ENCODE data around the gene SPACDR.

Gene SPACDR

GRCh38 chr7:100434297-100435144 is 29.5 kb downstream of the SPACDR start:
- no peak for DNase-seq (ENCODE audit: low read depth)

DNA sequence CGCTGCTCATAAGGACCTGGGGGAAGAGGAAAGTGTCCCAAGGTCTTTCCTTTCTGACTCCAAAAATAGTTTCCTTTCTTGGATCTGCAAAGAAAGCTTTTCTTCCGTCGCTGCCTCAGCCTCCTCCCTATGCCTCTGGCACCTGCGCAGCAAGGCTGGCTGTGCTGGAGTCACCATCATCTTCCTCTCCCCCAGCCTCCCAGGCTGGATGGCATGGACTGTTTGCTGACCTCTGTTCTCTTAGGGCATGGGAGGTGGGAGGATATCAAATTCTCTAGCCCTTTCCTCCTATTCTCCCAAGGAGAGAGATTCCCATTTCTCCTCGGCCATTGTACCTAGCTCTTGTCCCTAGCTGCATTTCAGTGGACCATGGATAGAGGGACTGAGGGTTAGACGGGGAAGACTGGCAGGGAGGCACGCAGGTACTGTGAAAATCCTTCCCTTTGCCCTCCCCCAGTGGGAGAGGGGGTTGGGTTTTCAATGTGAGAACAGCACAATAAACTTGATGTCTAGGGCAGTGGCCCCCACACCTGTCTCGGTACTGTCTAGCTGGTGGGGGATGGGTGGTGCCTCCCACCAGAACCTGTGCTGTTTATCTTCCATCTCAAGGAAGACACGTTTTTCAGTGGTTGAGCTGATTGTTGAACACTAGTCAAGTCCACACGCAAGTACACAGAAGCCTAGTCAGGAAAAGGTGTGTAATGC is 30.3 kb downstream of the SPACDR start:
- no peak for DNase-seq (ENCODE audit: low read depth)

DNA sequence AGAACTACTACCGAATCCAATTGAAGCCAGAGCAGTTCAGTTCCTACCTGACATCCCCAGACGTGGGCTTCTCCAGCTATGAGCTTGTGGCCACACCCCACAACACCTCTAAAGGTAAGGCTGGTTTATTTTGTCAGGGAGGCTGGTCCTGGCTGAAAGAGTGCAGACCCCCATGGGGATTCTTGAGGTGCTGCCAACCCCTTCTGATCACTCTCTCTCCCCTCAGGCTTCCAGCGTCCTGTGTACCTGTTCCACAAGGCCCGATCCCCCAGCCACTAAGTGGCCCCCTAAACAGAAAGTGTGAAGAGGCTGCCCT is 30.8 kb downstream of the SPACDR start:
- DNase-seq (ENCODE audit: low read depth) = no peak

GRCh38 chr7:100432621-100433275 is 31.3 kb downstream of the SPACDR start:
- no peak for DNase-seq (ENCODE audit: low read depth)

DNA sequence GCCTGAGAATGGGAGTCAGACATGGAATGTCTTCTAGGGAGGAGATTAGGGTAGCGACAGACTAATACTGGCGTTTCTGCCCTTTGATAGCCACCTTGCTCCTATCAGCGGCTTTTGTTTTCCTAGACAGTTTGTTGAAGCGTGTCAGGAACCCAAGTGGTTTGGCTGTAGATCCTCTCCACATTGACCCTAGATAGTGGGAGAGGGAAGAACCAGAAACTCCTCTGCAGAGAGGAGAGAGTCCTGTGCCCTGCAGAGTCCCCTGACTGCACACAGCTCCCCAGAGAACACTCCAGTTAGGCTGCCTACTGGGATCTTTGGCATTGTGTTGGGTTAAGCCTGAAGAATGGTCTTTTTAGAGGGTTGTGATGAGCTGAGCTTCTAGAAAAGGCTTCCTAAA is 32.0 kb downstream of the SPACDR start:
- DNase-seq (ENCODE audit: low read depth) = no peak

DNA sequence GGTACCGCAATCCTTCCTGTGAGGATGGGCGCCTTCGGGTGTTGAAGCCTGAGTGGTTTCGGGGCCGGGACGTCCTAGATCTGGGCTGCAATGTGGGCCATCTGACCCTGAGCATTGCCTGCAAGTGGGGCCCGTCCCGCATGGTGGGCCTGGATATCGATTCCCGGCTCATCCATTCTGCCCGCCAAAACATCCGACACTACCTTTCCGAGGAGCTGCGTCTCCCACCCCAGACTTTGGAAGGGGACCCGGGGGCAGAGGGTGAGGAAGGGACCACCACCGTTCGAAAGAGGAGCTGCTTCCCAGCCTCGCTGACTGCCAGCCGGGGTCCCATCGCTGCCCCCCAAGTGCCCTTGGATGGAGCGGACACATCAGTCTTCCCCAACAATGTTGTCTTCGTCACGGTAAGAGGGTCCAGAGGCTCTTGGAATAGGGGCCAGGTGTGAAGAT is 32.7 kb downstream of the SPACDR start:
- DNase-seq (ENCODE audit: low read depth) = no peak

DNA sequence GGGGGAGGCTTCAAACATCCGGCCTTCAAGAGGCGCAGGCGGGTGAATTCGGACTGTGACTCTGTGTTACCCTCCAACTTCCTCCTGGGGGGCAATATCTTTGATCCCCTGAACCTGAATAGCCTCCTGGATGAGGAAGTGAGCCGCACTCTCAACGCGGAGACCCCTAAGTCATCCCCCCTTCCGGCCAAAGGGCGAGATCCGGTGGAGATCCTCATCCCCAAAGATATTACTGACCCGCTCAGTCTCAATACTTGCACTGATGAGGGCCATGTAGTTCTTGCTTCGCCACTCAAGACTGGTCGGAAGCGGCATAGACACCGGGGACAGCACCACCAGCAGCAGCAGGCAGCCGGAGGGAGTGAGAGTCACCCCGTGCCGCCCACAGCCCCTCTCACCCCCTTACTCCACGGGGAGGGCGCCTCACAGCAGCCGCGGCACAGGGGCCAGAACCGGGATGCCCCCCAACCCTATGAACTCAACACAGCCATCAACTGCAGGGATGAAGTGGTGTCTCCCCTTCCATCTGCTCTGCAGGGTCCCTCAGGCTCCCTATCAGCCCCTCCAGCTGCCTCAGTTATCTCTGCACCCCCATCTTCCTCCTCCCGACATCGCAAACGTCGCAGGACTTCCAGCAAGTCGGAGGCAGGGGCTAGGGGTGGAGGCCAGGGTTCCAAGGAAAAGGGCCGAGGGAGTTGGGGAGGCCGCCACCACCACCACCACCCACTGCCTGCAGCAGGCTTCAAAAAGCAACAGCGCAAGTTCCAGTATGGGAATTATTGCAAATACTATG is 33.4 kb downstream of the SPACDR start:
- DNase-seq (ENCODE audit: low read depth) = no peak

- DNase-seq (ENCODE audit: low read depth) = peak; percentile 94
These were observed 34.2 kb downstream of the SPACDR start, which contains the start of gene MEPCE for GRCh38 chr7:100429637-100430492. TSS of gene MEPCE (plus strand) at chr7:100429831. CDS start at chr7:100430019, 188 bp downstream.

GRCh38 chr7:100428967-100429636 is 35.0 kb downstream of the SPACDR start:
- peak; percentile 100 for DNase-seq (ENCODE audit: low read depth)

DNA sequence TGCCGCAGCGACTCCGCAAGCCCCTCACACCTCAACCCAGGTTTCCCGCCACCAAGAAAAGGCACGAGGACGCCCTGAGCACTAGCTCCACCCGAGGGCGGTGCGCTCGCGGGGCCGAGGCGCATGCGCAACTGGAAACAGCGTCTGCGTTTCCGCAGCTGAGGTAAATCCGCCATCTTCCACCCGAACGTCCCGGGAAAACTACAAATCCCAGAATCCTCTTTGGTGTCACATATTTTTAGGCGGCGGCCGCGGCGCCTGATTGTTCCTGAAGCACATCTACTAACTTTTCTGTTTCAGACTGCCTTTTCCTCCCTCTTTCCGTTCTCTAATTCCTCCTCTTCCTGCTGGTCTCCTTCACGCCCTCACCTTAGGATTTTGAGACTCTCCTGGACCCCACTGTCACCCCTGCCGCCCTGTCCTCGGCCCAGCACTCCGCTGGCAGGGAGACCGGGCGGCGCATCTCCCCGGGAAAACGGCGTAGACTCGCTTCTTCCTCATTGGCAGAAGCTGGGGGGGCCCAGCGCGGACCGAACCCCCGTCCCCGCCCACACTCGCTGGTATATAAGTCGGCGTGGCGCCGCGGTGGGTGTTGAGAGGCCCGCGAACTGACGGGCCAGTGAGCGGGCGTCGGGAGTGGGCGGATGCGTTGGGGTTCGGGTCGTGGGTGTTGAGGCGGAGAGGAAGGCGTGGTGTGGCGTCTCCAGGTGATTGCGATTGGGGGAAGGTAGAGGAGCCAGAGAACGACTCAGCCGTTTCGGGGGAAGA is 35.7 kb downstream of the SPACDR start, which contains the start of gene ZCWPW1:
TSS of gene ZCWPW1 (minus strand) at position 505 of the 768 bp plus-strand sequence. CDS start 8,054 bp downstream, outside the sequence.
- DNase-seq (ENCODE audit: low read depth) = peak; percentile 94

- no peak for DNase-seq (ENCODE audit: low read depth)
These were observed 36.3 kb downstream of the SPACDR start for GRCh38 chr7:100427762-100428198.

DNA sequence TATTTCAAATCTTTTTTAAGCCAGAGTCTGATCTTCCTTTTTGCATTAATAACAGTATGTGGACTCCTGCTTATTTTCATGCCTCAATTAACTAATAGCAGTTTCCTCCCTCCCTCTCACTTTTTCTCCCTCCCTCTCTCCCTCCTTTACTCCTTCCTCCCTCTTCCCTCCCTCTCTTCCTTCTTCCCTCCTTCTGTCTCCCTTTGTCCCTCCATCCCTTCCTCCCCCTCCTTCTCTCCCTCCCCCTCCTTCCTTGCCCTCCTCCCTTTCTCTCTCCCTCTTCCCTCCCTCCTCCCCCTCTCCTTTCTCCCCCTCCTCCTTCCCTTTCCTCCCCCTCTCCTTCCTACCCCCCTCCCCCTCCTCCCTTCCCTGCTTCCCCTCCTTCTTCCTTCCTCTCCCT is 37.5 kb downstream of the SPACDR start:
- DNase-seq (ENCODE audit: low read depth) = no peak

DNA sequence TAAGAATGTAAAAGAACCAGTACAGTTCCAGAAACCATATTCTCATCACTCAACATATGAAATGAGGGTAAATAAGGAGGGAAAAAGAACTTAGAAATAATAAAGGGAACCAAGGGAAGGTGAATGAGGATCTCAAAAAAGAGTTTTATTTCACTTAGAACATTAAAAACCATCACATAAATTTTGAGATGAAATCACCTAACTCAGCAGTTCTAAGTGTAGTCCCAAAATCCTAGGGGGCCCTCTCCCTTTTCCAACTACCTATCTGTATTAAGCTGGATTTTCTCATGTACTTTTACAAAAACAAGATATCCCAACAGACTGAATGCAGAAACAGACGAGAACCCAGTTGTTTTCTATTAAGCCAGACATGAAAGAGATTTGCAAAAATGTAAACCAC is 38.7 kb downstream of the SPACDR start:
- no peak for DNase-seq (ENCODE audit: low read depth)

- no peak for DNase-seq (ENCODE audit: low read depth)
These were observed 40.7 kb downstream of the SPACDR start for GRCh38 chr7:100423315-100423714.

DNA sequence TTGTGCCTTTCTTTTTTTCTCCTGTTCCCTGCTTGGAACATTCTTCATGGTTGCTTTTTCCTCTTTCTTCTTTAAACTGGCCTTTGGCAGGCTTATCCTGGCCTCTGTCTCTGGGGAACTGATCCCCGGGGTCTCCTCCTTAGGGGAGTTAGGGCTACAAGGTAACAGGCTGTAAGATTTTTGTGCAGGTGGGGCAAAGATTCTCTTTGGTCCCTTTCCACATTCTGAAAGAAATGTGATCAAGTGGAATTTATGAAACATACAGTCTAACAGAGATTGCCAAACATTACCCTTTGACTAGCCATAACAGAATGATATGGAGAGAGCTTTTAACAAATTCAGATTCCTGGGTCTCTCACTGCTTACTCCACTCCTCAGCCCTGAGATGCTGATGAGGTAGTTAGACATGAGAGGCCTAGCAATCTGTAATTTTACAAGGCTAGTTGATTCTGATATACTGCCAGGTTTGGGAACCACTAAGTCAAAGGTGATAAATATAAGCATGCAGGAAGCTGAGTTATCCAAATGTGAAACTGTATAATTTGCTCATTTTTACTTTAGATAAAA is 44.3 kb downstream of the SPACDR start:
- DNase-seq (ENCODE audit: low read depth) = no peak

GRCh38 chr7:100418930-100419659 is 45.0 kb downstream of the SPACDR start:
- no peak for DNase-seq (ENCODE audit: low read depth)

GRCh38 chr7:100415448-100415847 is 48.6 kb downstream of the SPACDR start:
- DNase-seq (ENCODE audit: low read depth) = no peak

GRCh38 chr7:100413889-100414288 is 50.2 kb downstream of the SPACDR start:
- DNase-seq (ENCODE audit: low read depth) = no peak

Data from stimulated activated CD8-positive, alpha-beta memory T cell treated with anti-CD3 and anti-CD28 coated beads, Interleukin-4, amount 100 ng/mL, for 24 hours (primary cell).